Transverse colon (tissue), 4 donors: Measurements from ENCODE around the gene CRYGS.
A peak's percentile ranks its signal among the peaks of the same experiment; 100 is the strongest.

Source experiments
- CTCF ChIP-seq, 5 experiments: fragments of 200-600 bp in 3 of 5; fragments of 450-650 bp in 2 of 5; sonication (generic) in 3 of 5; IDR thresholded peaks; 1 replicate in 2 of 5; 2 replicates in 3 of 5; pipeline ENCODE4 v1.5.1; 2016 to 2017; ENCODE audit warnings: antibody characterized with exemption in 5 of 5, inconsistent platforms in 3 of 5, mild to moderate bottlenecking in 2 of 5, moderate library complexity in 1 of 5
- EP300 ChIP-seq: sonication (generic); formaldehyde crosslinking; IDR thresholded peaks from one replicate; pipeline ENCODE4 v1.6.1; 2017; ENCODE audit warnings: antibody characterized with exemption, low read depth
- POLR2A ChIP-seq: fragments of 450-650 bp; IDR thresholded peaks from one replicate; pipeline ENCODE4 v1.6.1; 2016; ENCODE audit warnings: antibody characterized with exemption, mild to moderate bottlenecking, moderate library complexity
- POLR2AphosphoS5 ChIP-seq, 3 donors: sonication (generic); formaldehyde crosslinking; IDR thresholded peaks; one replicate each; pipeline ENCODE4 v1.6.1; 2016; ENCODE audit warnings: antibody characterized with exemption in 3 of 3

DNA sequence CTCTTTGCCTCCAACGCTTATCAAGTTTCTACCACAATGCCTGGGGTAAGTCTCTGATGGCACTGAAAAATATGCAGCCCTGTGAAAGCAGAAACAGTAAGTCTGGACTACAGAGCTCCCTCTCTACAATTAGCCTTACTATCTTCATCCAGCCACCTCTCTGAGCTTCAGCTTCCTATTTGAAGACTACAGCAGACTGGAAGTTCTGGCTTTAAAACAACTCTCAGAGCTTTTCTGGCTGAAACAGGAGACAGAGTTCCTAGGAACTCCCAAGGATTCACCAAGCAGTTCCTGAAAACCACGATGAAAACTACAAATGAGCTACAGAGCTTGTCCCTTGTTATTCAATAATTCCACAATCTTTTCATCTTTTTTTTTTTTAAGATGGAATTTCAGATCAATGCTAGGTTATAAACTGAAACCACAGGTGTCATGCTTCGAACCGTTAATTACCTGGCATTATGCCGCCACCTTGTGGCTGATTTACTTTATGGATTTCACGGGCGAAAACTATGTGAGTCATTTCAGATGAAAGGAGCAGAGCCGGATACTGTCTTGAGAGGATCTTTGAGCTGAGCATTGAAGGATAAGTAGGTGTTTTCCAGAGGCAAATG is 3.9 kb downstream of the CRYGS start:
- TF ChIP-seq POLR2A = no peak
- TF ChIP-seq CTCF (IDR thresholded peaks at IDR 0.05) = peak; percentile 72 to 87 (median 79)
- TF ChIP-seq EP300 = no peak
- no peak for TF ChIP-seq POLR2AphosphoS5 (IDR thresholded peaks at IDR 0.05)
